Cerebellar cortex (tissue), 1 donor: Measurements from ENCODE around the gene FIGN.

Experiments used
- DNase-seq: peaks from one replicate; pipeline ENCODE4 v3.0.0-alpha.2; 2015; ENCODE audit warnings: low spot score

Gene FIGN

DNA sequence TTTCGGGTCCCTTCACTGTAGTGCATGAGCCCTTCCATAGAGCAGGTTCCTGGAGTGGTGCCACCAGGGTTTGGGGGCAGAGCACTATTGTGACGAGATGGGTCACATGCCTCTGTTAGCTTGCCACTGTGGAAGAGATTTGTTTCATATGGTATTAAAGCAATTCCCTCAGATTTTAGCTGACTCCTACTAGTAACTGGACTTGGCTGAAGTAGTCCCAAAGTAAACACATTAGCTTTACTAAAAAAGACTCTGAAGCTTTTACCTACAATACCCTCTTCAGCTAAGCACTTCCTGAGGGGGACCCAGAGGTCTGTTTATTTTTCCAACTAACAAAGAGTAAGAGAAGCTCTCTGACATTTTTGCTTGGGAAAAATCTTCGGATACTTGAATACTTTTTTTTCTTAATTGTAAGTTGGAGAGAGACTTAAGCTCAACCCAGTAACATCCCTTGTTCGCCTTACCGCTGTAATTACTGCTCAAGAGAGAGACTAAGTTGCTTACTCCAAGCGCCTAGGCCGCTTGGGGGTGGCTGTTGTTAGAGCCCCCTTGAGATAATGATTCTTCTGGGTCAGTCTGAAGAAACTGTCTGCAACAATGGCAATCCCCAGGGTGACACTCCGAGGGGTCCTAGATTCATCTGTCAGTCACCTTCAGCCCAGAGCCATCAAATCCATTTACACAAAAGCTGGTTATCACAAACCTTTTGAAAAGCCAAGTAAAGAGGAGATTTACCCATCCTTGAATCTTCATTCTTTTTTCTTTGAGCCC is 177.4 kb downstream of the FIGN start:
- no peak for DNase-seq

GRCh38 chr2:163556511-163556910 is 179.3 kb downstream of the FIGN start:
- no peak for DNase-seq

DNA sequence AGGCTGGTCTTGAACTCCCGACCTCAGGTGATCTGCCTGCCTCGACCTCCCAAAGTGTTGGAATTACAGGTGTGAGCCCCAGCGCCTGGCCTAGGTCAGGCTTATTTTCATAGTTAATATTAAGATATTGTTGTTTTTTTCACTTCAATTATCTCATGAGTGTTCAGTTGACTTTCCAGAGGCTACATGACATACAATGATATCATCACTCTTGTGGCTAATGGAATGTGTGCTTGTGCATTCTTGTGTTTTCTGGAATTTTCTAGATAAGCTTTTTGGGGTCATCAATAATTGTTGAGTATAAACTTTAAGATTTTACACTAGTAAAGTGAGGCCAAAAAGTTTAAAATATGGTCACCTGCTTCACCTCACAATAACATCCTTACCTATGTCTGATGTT is 180.9 kb downstream of the FIGN start:
- no peak for DNase-seq

GRCh38 chr2:163553601-163554000 is 182.2 kb downstream of the FIGN start:
- DNase-seq, result no peak

- no peak for DNase-seq
Observed at GRCh38 chr2:163552758-163553157, 183.1 kb downstream of the FIGN start.

DNA sequence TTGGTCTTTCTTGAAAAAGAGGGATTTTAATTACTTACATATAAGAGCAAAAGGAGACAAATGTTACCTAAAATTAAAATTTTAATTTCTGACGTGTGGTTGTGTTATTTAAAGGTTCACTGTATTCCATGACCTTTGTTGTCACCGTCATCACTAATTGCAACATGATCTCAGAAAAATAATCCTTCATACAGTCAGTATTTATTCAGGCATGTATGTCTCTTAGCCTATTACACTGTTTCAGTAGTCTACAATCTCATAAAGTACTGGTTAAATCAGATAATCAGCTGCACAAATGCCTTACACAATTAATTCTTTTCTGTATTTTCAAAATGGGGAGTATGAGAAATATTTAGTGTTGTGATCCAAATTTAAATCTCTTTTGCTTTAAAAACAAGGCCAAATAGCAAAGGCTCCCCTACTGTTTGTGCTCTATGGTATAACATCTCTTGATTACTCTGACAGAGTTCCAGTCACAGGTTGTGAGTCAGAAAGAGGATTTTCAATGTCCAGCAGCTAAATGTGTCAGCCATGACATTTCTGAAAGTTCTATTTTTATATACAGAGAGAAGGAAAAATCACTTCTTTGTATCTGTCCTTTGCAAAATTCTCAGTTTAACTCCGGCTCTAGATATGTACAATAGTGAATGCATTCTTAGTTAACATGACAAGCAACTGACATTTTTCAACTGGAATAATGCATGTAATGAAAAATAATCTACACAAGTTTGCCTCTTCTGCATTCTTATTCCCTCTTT is 184.0 kb downstream of the FIGN start:
- no peak for DNase-seq

DNA sequence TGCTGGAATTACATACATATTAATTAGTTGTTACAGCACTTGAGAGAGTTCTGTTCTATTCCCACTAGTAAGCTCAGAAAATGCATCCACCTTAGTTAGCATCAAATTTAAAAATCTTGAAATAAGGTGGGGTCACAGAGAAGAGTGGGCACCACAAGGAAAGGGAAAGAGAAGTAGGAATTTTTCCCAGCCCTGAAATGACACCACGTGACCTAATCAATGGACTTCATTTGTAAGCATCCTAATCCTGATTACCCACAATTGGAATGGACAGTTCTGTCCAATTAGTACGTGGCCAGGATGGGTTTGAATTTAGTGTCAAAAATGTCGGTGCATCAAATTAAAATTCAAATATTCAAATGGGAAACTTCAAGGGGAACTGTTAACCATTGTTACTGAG is 186.8 kb downstream of the FIGN start:
- DNase-seq, result no peak
